Measurements from ENCODE around the gene RBM15. TPM values are rescaled to one million over a fixed set of nuclear protein-coding genes. Genes with fewer than 3 reads are reported as not detected.
A peak's percentile ranks its signal among the peaks of the same experiment; 100 is the strongest.

The RBM15 gene
- total and polyA plus RNA-seq, 2 of the 13 experiments (the other 11 are each of a cell fraction or from before 2014, with no cell fraction given), result 13.5 to 36.4 TPM

GRCh38 chr1:110339407-110340206 is 430 bp downstream of the RBM15 start (continued):
- TF ChIP-seq ZNF691 (CRISPR knock-in tag; IDR thresholded peaks at IDR 0.05; ENCODE audit: borderline replicate concordance, low read depth), result no peak
- TF ChIP-seq IKZF1 (IDR thresholded peaks at IDR 0.05), result no peak
- no peak for TF ChIP-seq RFX5 (IDR thresholded peaks at IDR 0.05; ENCODE audit: low read depth, low read length)
- no peak for TF ChIP-seq ARID2 (CRISPR knock-in tag; IDR thresholded peaks at IDR 0.05; ENCODE audit: borderline replicate concordance)
- no peak for TF ChIP-seq LBX2 (CRISPR knock-in tag; IDR thresholded peaks at IDR 0.05; ENCODE audit: borderline replicate concordance)
- peak; percentile 56; the same call in 1 of the 2 replicates for TF ChIP-seq DMAP1 (CRISPR knock-in tag; IDR thresholded peaks at IDR 0.05)
- TF ChIP-seq DMTF1 (CRISPR knock-in tag; IDR thresholded peaks at IDR 0.05), result no peak
- no peak for TF ChIP-seq SMAD9 (CRISPR knock-in tag; IDR thresholded peaks at IDR 0.05)
- no peak for TF ChIP-seq HNRNPK (IDR thresholded peaks at IDR 0.05; ENCODE audit: low read depth, low read length, poor library complexity, severe bottlenecking)
- no peak for TF ChIP-seq TARDBP (CRISPR knock-in tag; IDR thresholded peaks at IDR 0.05)
- TF ChIP-seq ISL2 (CRISPR knock-in tag; IDR thresholded peaks at IDR 0.05), result no peak
- TF ChIP-seq ZNF7 (CRISPR knock-in tag; IDR thresholded peaks at IDR 0.05), result no peak
- no peak for TF ChIP-seq ZNF101 (CRISPR knock-in tag; IDR thresholded peaks at IDR 0.05; ENCODE audit: borderline replicate concordance, low read depth)
- no peak for TF ChIP-seq MAFK (conservative IDR thresholded peaks at IDR 0.05 in 1 of 2, IDR thresholded peaks at IDR 0.05 in 1 of 2; ENCODE audit: low read length in 2 of 2)
- peak; percentile 60; the same call in 1 of the 2 replicates for TF ChIP-seq SP4 (CRISPR knock-in tag; IDR thresholded peaks at IDR 0.05)
- TF ChIP-seq ZNF609 (CRISPR knock-in tag; IDR thresholded peaks at IDR 0.05; ENCODE audit: borderline replicate concordance), result no peak
- no peak for TF ChIP-seq RBAK (CRISPR knock-in tag; IDR thresholded peaks at IDR 0.05)
- peak; percentile 45; the same call in 1 of the 2 replicates for TF ChIP-seq ZNF670 (CRISPR knock-in tag; IDR thresholded peaks at IDR 0.05; ENCODE audit: borderline replicate concordance)
- no peak for TF ChIP-seq ZNF331 (CRISPR knock-in tag; IDR thresholded peaks at IDR 0.05)
- TF ChIP-seq ZFP36 (IDR thresholded peaks at IDR 0.05; ENCODE audit: borderline replicate concordance, low read depth, low read length, partially characterized antibody), result no peak
- TF ChIP-seq PRPF4 (IDR thresholded peaks at IDR 0.05; ENCODE audit: low read depth, low read length, poor library complexity, severe bottlenecking), result no peak
- TF ChIP-seq HNRNPL (IDR thresholded peaks at IDR 0.05; ENCODE audit: low read depth, low read length), result peak; percentile 57; the same call in 1 of the 2 replicates

Data from HepG2 (cell line).